GM13977 (cell line): ENCODE results near the gene APC.

Experiments used
- DNase-seq: peaks from one replicate; pipeline ENCODE4 v3.0.0; 2012; ENCODE audit warnings: low spot score
- in situ Hi-C: fragments of 300-500 bp; cut with MboI; formaldehyde crosslinking; loops from one replicate; pipeline ENCODE4 v1.12.0; 2022; ENCODE audit warnings: low sequenced_read_pairs, low pct_unique_long_range_greater_than_20kb, mixed read lengths, inconsistent platforms; ENCODE audit not compliant: unreplicated experiment
- TF ChIP-seq, protein P1 (sequence below): IDR thresholded peaks from 2 replicates; pipeline ENCODE4 v1.5.1; 2012; ENCODE audit warnings: mild to moderate bottlenecking, control low read depth; ENCODE audit not compliant: insufficient read depth; ENCODE audit errors: extremely low read depth, missing control alignments

Gene APC

DNA sequence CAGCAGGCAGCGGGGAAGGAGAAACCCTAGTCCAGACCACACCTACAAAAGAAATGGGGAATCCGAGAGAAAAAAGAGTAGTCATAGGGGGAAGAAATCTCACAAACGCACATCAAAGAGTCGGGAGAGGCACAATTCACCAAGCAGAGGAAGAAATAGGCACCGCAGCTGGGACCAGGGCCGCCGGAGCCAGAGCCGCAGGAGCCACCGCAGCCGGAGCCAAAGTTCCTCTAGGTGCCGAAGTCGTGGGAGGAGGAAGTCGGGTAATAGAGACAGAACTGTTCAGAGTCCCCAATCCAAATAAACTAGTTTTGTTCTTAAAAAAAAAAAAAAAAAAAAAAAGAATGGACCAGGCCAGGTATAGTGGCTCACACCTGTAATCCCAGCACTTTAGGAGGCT is 155.1 kb downstream of the APC start:
- TF ChIP-seq, protein P1, sequence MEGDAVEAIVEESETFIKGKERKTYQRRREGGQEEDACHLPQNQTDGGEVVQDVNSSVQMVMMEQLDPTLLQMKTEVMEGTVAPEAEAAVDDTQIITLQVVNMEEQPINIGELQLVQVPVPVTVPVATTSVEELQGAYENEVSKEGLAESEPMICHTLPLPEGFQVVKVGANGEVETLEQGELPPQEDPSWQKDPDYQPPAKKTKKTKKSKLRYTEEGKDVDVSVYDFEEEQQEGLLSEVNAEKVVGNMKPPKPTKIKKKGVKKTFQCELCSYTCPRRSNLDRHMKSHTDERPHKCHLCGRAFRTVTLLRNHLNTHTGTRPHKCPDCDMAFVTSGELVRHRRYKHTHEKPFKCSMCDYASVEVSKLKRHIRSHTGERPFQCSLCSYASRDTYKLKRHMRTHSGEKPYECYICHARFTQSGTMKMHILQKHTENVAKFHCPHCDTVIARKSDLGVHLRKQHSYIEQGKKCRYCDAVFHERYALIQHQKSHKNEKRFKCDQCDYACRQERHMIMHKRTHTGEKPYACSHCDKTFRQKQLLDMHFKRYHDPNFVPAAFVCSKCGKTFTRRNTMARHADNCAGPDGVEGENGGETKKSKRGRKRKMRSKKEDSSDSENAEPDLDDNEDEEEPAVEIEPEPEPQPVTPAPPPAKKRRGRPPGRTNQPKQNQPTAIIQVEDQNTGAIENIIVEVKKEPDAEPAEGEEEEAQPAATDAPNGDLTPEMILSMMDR: no peak
- in situ Hi-C loops: no loop called here
- no peak for DNase-seq

DNA sequence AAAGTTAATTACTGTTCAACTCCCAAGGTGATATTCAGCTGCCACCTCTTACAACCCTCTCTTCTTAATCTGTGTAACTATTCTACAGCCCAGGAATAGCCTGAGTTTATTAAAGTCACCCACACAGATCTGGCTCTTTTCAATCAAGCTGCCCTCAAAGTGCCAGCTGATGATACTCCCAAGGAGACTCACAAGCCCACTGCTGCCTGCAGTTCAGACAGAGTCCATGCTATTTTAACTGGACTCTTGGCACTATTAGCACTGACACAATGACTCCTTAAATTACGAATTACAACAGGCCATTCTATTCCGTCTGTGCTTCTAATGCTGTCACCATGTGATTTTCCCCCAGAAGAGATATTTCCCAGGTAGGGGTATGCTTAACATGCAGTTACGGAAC is 158.0 kb downstream of the APC start:
- in situ Hi-C loops: no loop called here
- DNase-seq: no peak
- TF ChIP-seq, protein P1: no peak
